ENCODE data around the gene ABCB4.

ABCB4 gene

DNA sequence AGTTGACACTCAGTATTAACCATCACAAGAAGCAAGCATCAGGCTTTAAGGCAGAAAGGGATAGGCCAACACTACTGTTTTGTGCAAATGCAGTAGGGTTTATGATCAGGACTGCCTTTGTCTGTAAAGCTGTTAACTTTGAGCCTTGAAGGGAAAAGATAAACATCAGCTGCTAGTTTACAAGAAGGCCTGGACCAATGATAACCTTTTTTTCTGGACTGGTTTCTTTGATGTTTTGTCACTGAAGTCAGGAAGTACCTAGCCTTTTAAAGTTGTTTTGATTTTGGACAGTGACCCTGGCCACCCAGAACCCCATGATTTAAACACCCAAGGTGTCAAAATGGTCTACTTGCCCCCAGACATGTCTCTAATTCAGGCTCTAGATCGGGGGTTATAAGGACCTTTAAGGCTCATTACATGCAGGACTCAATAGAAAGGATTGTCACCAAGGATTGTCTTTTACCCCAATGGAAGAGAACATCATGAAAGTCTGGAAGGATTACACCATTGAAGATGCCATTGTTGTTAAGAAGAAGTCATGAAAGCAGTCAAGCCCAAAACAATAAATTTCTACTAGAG is 79.9 kb downstream of the ABCB4 start:
- Histone ChIP-seq H3K79me2 (no peaks in the 10 kb centered on the region), H3K4me1 (no peaks in the 10 kb centered on the region), H2AFZ (no peak overlapping the region), H3K9me3 (ENCODE audit: control insufficient read depth, low read length) (no peaks in the 10 kb centered on the region), H3K4me2 (ENCODE audit: low read length) (no peak overlapping the region), H3K27ac (no peak overlapping the region), H3K27me3 (ENCODE audit: control insufficient read depth, insufficient read depth, low read length) (no peaks in the 10 kb centered on the region), H3K9ac (no peak overlapping the region), H3K4me3 (ENCODE audit: low read depth, low read length) (no peak overlapping the region), H3K36me3 (ENCODE audit: control insufficient read depth, insufficient read depth, low read length) (no peaks in the 10 kb centered on the region)
- TF ChIP-seq CTCF (IDR thresholded peaks at IDR 0.05) = no peak

- Histone ChIP-seq H3K79me2 (no peaks in the 10 kb centered on the region), H3K9ac (no peak overlapping the region), H3K9me3 (ENCODE audit: control insufficient read depth, low read length) (no peaks in the 10 kb centered on the region), H3K36me3 (ENCODE audit: control insufficient read depth, insufficient read depth, low read length) (no peaks in the 10 kb centered on the region), H3K27ac (no peak overlapping the region), H3K4me1 (no peaks in the 10 kb centered on the region), H3K27me3 (ENCODE audit: control insufficient read depth, insufficient read depth, low read length) (no peaks in the 10 kb centered on the region), H2AFZ (no peak overlapping the region), H3K4me2 (ENCODE audit: low read length) (no peak overlapping the region), H3K4me3 (ENCODE audit: low read depth, low read length) (no peak overlapping the region)
- TF ChIP-seq CTCF (IDR thresholded peaks at IDR 0.05) = no peak
These were observed 84.3 kb downstream of the ABCB4 start for GRCh38 chr7:87391020-87391701.

- no peaks in the 10 kb centered on the region for H3K27me3 ChIP-seq (ENCODE audit: control insufficient read depth, insufficient read depth, low read length)
- H3K79me2 ChIP-seq = no peaks in the 10 kb centered on the region
- H3K4me1 ChIP-seq = no peaks in the 10 kb centered on the region
- no peak overlapping the region for H3K4me2 ChIP-seq (ENCODE audit: low read length)
- H2AFZ ChIP-seq = no peak overlapping the region
- H3K9me3 ChIP-seq (ENCODE audit: control insufficient read depth, low read length) = no peaks in the 10 kb centered on the region
- no peak overlapping the region for H3K27ac ChIP-seq
- no peaks in the 10 kb centered on the region for H3K36me3 ChIP-seq (ENCODE audit: control insufficient read depth, insufficient read depth, low read length)
- no peak overlapping the region for H3K9ac ChIP-seq
- no peak for TF ChIP-seq CTCF (IDR thresholded peaks at IDR 0.05)
- H3K4me3 ChIP-seq (ENCODE audit: low read depth, low read length) = no peak overlapping the region
These were observed 94.6 kb downstream of the ABCB4 start for GRCh38 chr7:87380905-87381304.

DNA sequence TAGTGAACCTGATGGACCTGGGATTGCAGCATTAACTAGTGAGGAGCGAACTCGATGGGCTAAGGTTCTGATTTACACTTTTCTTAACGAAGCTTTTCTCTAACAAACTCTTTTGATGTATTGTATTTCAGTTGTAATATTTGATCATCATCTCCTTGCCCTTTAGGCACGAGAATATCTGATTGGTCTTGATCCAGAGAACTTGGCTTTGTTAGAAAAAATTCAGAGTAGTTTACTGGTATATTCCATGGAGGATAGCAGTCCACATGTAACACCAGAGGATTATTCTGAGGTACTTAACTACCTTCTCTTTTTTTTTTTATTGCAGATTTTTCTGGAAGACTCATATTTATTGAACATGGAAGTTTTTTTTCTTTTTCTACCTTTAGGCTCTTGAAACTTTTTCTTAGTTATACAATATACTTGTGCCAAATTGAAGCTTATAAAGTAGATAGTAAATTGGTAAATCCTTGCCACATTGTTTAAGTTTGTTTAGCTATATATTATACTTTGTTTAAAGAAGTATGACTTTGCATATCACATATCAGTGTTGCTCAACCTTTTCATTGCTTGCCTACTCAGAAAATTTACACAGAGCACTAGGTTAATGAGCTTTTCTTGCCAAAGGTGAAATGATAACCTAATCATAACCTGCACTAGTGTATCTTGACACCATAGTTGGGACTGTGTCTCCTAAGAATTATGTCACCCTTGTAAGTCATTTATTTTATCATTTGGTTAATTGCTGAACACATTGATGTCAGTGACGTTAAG is 99.6 kb downstream of the ABCB4 start:
- Histone ChIP-seq H3K36me3 (ENCODE audit: control insufficient read depth, insufficient read depth, low read length) (no peaks in the 10 kb centered on the region), H3K27ac (no peak overlapping the region), H3K27me3 (ENCODE audit: control insufficient read depth, insufficient read depth, low read length) (no peaks in the 10 kb centered on the region)

More for the DNA sequence above, 99.6 kb downstream of the ABCB4 start:
- Histone ChIP-seq H3K9me3 (ENCODE audit: control insufficient read depth, low read length) (no peaks in the 10 kb centered on the region), H3K79me2 (no peaks in the 10 kb centered on the region), H3K4me3 (ENCODE audit: low read depth, low read length) (no peak overlapping the region), H2AFZ (no peak overlapping the region), H3K9ac (no peak overlapping the region), H3K4me1 (no peaks in the 10 kb centered on the region), H3K4me2 (ENCODE audit: low read length) (no peak overlapping the region)
- no peak for TF ChIP-seq CTCF (IDR thresholded peaks at IDR 0.05)

All from parathyroid adenoma (tissue), 2 donors.